Dendritic cell treated with granulocyte-macrophage colony-stimulating factor and Interleukin-4, amounts not matched to agents 40 ng/mL and 50 ng/mL, for 4 days (primary cell): Measurements from ENCODE around the gene FBN2.

Experiments
- H3K27ac Mint-ChIP-seq: one replicate; pipeline ENCODE4 v1.8.0; 2022; ENCODE audit warnings: mild to moderate bottlenecking, mixed read lengths
- H3K27me3 Mint-ChIP-seq: one replicate; pipeline ENCODE4 v1.8.0; 2022; ENCODE audit warnings: mild to moderate bottlenecking, mixed read lengths
- H3K36me3 Mint-ChIP-seq: one replicate; pipeline ENCODE4 v1.8.0; 2022; ENCODE audit warnings: low read depth, mixed read lengths
- H3K4me1 Mint-ChIP-seq: one replicate; pipeline ENCODE4 v1.8.0; 2022; ENCODE audit warnings: low read depth, mixed read lengths
- H3K4me3 Mint-ChIP-seq: one replicate; pipeline ENCODE4 v1.8.0; 2022; ENCODE audit warnings: mild to moderate bottlenecking, moderate library complexity, mixed read lengths
- H3K9me3 Mint-ChIP-seq: one replicate; pipeline ENCODE4 v1.8.0; 2022; ENCODE audit warnings: mixed read lengths
- intact Hi-C: fragments of 100-400 bp; cut with micrococcal nuclease; formaldehyde crosslinking; loops from one replicate; pipeline ENCODE4 v1.15.0; 2022

The FBN2 gene

GRCh38 chr5:128376577-128376976, 161.5 kb downstream of the FBN2 start:
- H3K9me3 Mint-ChIP-seq = no peaks in the 10 kb centered on the region
- no peaks in the 10 kb centered on the region for H3K4me1 Mint-ChIP-seq
- H3K27me3 Mint-ChIP-seq = no peaks in the 10 kb centered on the region
- H3K4me3 Mint-ChIP-seq = no peak overlapping the region
- no peak overlapping the region for H3K27ac Mint-ChIP-seq
- intact Hi-C loops = no loop called here
- H3K36me3 Mint-ChIP-seq = no peaks in the 10 kb centered on the region

GRCh38 chr5:128366147-128366546, 171.9 kb downstream of the FBN2 start:
- intact Hi-C loops = no loop called here
- no peaks in the 10 kb centered on the region for H3K9me3 Mint-ChIP-seq
- no peaks in the 10 kb centered on the region for H3K4me1 Mint-ChIP-seq
- no peak overlapping the region for H3K4me3 Mint-ChIP-seq
- H3K27ac Mint-ChIP-seq = no peak overlapping the region
- no peaks in the 10 kb centered on the region for H3K36me3 Mint-ChIP-seq
- H3K27me3 Mint-ChIP-seq = no peaks in the 10 kb centered on the region

GRCh38 chr5:128362370-128362769, 175.7 kb downstream of the FBN2 start:
- intact Hi-C loops = no loop called here
- Mint-ChIP-seq H3K9me3 (no peaks in the 10 kb centered on the region), H3K4me1 (no peaks in the 10 kb centered on the region), H3K27ac (no peak overlapping the region), H3K4me3 (no peak overlapping the region), H3K27me3 (no peaks in the 10 kb centered on the region), H3K36me3 (no peaks in the 10 kb centered on the region)

DNA sequence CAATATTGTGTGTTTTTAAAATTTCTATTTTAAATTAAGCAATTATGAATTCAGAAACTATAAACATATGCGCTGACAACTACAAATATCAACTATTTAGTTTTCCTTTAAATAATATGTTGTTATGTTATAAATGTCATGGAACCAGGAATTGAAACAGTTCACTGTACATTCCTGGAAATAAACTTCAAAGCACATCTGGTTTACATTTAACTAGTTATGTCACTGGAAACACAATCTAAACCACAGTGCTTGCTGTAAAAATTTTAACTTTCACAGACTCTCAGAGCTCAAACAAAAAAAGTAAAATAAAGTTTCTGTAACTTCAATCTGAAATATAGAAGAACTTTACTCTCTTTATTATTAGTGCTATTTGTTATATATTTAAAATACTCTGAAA, 179.2 kb downstream of the FBN2 start:
- H3K4me3 Mint-ChIP-seq = no peak overlapping the region
- no peaks in the 10 kb centered on the region for H3K36me3 Mint-ChIP-seq
- no peak overlapping the region for H3K27ac Mint-ChIP-seq
- H3K27me3 Mint-ChIP-seq = no peaks in the 10 kb centered on the region
- no peaks in the 10 kb centered on the region for H3K4me1 Mint-ChIP-seq
- no peaks in the 10 kb centered on the region for H3K9me3 Mint-ChIP-seq
- intact Hi-C loops = no loop called here

DNA sequence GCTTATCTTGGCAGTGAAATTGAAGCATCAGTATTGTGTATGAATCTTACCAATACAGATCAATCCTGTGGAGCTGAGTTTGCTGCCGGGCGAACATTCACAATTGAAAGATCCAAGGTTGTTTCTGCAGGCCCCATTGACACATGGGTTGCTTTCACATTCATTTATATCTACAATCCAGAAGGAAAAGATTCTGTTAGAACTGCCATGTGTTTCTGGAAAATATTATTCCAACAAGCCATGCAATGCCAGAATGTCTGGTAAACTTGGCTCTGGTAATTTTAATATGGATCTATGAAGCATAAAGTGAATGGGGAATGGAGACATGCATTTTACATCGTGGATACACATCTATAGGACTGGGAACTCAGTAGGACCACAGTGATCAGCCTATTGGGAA, 180.8 kb downstream of the FBN2 start:
- intact Hi-C loops = no loop called here
- no peak overlapping the region for H3K4me3 Mint-ChIP-seq
- no peak overlapping the region for H3K27ac Mint-ChIP-seq
- H3K4me1 Mint-ChIP-seq = no peaks in the 10 kb centered on the region
- no peaks in the 10 kb centered on the region for H3K27me3 Mint-ChIP-seq
- H3K36me3 Mint-ChIP-seq = no peaks in the 10 kb centered on the region
- H3K9me3 Mint-ChIP-seq = no peaks in the 10 kb centered on the region

- H3K4me1 Mint-ChIP-seq = no peaks in the 10 kb centered on the region
- H3K9me3 Mint-ChIP-seq = no peaks in the 10 kb centered on the region
- no peaks in the 10 kb centered on the region for H3K27me3 Mint-ChIP-seq
- no peak overlapping the region for H3K4me3 Mint-ChIP-seq
- intact Hi-C loops = no loop called here
- H3K27ac Mint-ChIP-seq = no peak overlapping the region
- H3K36me3 Mint-ChIP-seq = no peaks in the 10 kb centered on the region
These were observed 182.1 kb downstream of the FBN2 start for GRCh38 chr5:128355961-128356360.

DNA sequence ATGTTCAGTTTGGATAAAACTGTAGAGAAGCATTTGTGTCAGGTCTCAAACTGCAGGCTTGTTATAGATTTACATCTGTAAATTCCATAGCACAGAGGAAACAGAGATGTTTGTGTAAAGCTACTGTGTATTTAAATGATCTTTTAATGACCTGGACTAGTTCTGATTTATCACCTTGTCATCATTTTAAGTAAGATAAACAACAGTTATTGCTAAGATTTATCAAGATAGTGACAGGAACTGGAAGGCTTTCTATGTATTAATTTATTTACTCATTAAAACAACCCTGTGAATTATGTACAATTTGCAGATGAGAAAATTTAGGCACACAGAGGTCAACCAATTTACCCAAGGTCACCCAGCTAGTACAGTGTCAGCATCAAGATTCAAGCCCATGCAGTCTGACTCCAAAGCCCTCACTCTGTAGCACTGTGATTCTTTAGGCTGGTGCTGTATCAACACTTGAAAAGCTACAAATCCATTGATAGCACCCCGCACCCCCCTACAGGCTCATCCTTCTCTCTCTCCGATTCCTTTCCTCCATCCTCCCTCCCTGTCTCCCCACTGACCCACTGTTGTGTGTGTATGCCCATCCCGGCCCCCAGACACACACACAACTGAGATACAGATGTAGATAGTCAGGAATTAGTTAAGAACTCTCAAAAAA, 184.5 kb downstream of the FBN2 start:
- peaks cover 6% of the 10 kb centered on the region for H3K36me3 Mint-ChIP-seq
- intact Hi-C loops = no loop called here

DNA sequence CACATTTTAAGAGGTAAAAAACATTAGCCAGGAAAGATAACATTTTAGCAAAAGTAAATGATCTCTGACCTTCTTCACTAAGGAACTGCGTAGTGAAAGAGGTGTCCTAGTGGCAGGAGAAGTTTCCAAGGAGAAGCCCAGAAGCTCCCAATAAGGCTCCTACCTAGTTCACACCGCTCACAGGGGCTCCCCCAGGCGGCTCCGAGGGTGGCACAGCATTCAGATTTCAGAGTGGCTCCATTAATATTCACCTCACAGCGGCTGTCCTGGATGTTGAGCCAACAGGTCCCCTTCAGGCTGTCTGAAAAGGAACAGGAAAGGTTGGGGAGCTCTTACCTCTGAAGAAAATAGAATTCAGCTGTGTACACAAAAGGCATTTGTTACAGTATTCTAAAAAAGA, 187.3 kb downstream of the FBN2 start:
- Mint-ChIP-seq H3K4me1 (no peaks in the 10 kb centered on the region), H3K27ac (no peak overlapping the region), H3K27me3 (no peaks in the 10 kb centered on the region), H3K36me3 (peaks cover 6% of the 10 kb centered on the region), H3K4me3 (no peak overlapping the region), H3K9me3 (no peaks in the 10 kb centered on the region)
- intact Hi-C loops = no loop called here

More for the DNA sequence above, 184.5 kb downstream of the FBN2 start:
- no peaks in the 10 kb centered on the region for H3K4me1 Mint-ChIP-seq
- no peak overlapping the region for H3K27ac Mint-ChIP-seq
- H3K4me3 Mint-ChIP-seq = no peak overlapping the region
- H3K27me3 Mint-ChIP-seq = no peaks in the 10 kb centered on the region
- H3K9me3 Mint-ChIP-seq = no peaks in the 10 kb centered on the region

- Mint-ChIP-seq H3K9me3 (no peaks in the 10 kb centered on the region), H3K4me1 (no peaks in the 10 kb centered on the region), H3K27me3 (no peaks in the 10 kb centered on the region), H3K27ac (no peak overlapping the region), H3K36me3 (peaks cover 12% of the 10 kb centered on the region), H3K4me3 (no peak overlapping the region)
- intact Hi-C loops = no loop called here
These were observed 188.8 kb downstream of the FBN2 start for GRCh38 chr5:128349044-128349858.

- no peaks in the 10 kb centered on the region for H3K27me3 Mint-ChIP-seq
- H3K27ac Mint-ChIP-seq = no peak overlapping the region
- no peaks in the 10 kb centered on the region for H3K9me3 Mint-ChIP-seq
- intact Hi-C loops = no loop called here
- H3K36me3 Mint-ChIP-seq = peaks cover 12% of the 10 kb centered on the region
- H3K4me3 Mint-ChIP-seq = no peak overlapping the region
- peaks cover 15% of the 10 kb centered on the region for H3K4me1 Mint-ChIP-seq
These were observed 192.0 kb downstream of the FBN2 start for GRCh38 chr5:128346038-128346437.

- Mint-ChIP-seq H3K27ac (no peak overlapping the region), H3K27me3 (no peaks in the 10 kb centered on the region), H3K9me3 (no peaks in the 10 kb centered on the region), H3K36me3 (peaks cover 8% of the 10 kb centered on the region), H3K4me1 (peaks cover 23% of the 10 kb centered on the region), H3K4me3 (no peak overlapping the region)
- intact Hi-C loops = no loop called here
These were observed 192.8 kb downstream of the FBN2 start for GRCh38 chr5:128345247-128345646.

DNA sequence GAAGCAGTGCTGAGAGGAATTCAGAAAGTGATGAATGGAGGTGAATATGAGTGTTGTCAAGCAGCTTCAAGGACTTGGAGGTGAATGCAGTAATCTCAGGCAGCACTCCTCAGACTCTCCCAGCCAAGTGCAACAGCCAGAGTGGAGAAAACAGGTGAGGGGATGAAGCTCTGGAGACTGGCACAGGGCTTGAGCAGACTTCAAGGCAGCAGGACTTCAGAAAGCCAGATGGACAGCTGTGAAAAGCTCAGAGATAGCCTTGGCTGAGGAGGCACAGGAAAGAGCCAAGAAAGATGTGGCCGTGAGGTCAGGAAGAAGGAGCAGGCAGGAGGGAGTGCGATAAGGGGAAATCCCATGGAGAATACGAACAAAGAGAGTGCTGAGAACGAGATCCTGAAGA, 194.9 kb downstream of the FBN2 start:
- Mint-ChIP-seq H3K36me3 (peaks cover 6% of the 10 kb centered on the region), H3K4me1 (peaks cover 23% of the 10 kb centered on the region), H3K27me3 (no peaks in the 10 kb centered on the region), H3K9me3 (no peaks in the 10 kb centered on the region), H3K27ac (no peak overlapping the region), H3K4me3 (no peak overlapping the region)
- intact Hi-C loops = no loop called here

GRCh38 chr5:128341056-128341455, 197.0 kb downstream of the FBN2 start:
- peaks cover 23% of the 10 kb centered on the region for H3K4me1 Mint-ChIP-seq
- no peaks in the 10 kb centered on the region for H3K27me3 Mint-ChIP-seq
- no peaks in the 10 kb centered on the region for H3K9me3 Mint-ChIP-seq
- no peak overlapping the region for H3K4me3 Mint-ChIP-seq
- intact Hi-C loops = no loop called here
- no peak overlapping the region for H3K27ac Mint-ChIP-seq
- peaks cover 15% of the 10 kb centered on the region for H3K36me3 Mint-ChIP-seq

GRCh38 chr5:128340648-128341047, 197.4 kb downstream of the FBN2 start:
- no peaks in the 10 kb centered on the region for H3K27me3 Mint-ChIP-seq
- H3K4me1 Mint-ChIP-seq = peaks cover 23% of the 10 kb centered on the region
- intact Hi-C loops = no loop called here
- peaks cover 15% of the 10 kb centered on the region for H3K36me3 Mint-ChIP-seq
- H3K27ac Mint-ChIP-seq = no peak overlapping the region
- H3K9me3 Mint-ChIP-seq = no peaks in the 10 kb centered on the region
- H3K4me3 Mint-ChIP-seq = no peak overlapping the region

DNA sequence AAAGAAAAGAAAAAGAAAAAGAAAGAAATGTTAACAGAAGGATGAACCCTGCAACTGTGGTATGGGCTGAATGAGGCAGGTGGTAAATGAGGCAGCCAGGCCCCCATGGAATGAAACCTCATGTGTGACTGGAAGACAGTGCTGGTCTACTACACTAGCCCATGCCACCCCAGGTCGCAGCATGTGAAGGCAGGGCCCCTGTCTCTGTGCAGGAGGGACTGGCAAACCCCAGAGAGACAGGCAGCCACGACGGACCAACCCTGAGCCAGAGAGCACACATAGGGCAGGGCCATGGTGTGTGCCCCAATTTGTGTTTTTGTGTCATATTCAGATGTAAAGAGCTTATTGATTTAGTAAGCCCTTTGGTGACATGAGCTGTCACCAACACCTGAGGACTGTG, 198.5 kb downstream of the FBN2 start:
- Mint-ChIP-seq H3K27me3 (no peaks in the 10 kb centered on the region), H3K4me3 (no peak overlapping the region), H3K36me3 (peaks cover 20% of the 10 kb centered on the region), H3K9me3 (no peaks in the 10 kb centered on the region), H3K4me1 (peaks cover 23% of the 10 kb centered on the region), H3K27ac (no peak overlapping the region)
- intact Hi-C loops = no loop called here
